Neural crest cell (in vitro differentiated cells): ENCODE data around the gene OR6J1. TPM values are rescaled to one million over a fixed set of nuclear protein-coding genes. Genes with fewer than 3 reads are reported as not detected.

Experiments used
- DNase-seq: peaks from one replicate; pipeline ENCODE4 v3.0.0; 2021; ENCODE audit warnings: low read depth, mixed read lengths, low spot score
- H3K27ac Mint-ChIP-seq: one replicate; pipeline ENCODE4 v1.8.0; 2021; ENCODE audit warnings: mild to moderate bottlenecking, mixed read lengths; ENCODE audit not compliant: unreplicated experiment
- H3K27me3 Mint-ChIP-seq: 2 replicates; pipeline ENCODE4 v1.8.0; 2021; ENCODE audit warnings: low read depth, mild to moderate bottlenecking, mixed read lengths
- H3K36me3 Mint-ChIP-seq: 2 replicates; pipeline ENCODE4 v1.8.0; 2021; ENCODE audit warnings: low read depth, mild to moderate bottlenecking, mixed read lengths
- H3K4me1 Mint-ChIP-seq: 2 replicates; pipeline ENCODE4 v1.8.0; 2021; ENCODE audit warnings: mixed read lengths
- H3K4me3 Mint-ChIP-seq: one replicate; pipeline ENCODE4 v1.8.0; 2021; ENCODE audit warnings: mild to moderate bottlenecking, mixed read lengths
- H3K9me3 Mint-ChIP-seq: 2 replicates; pipeline ENCODE4 v1.8.0; 2021; ENCODE audit warnings: mixed read lengths
- CTCF ChIP-seq: fragments of 200-600 bp; sonication (generic); conservative IDR thresholded peaks from 2 replicates; pipeline ENCODE4 v1.5.0; 2021; ENCODE audit warnings: antibody characterized with exemption, mild to moderate bottlenecking
- total RNA-seq: library from RNA; stranded (reverse); gene quantifications from 2 replicates; pipeline ENCODE4 v1.2.1, GENCODE V29; 2021

OR6J1 gene
- total RNA-seq, 1 donor from 2014 or later, result not detected

GRCh38 chr14:22597771-22598098 is 46.4 kb downstream of the OR6J1 start:
- peak overlapping the region; percentile 97 for H3K4me3 Mint-ChIP-seq
- no peak for DNase-seq
- no peaks in the 10 kb centered on the region for H3K9me3 Mint-ChIP-seq
- peaks cover 48% of the 10 kb centered on the region for H3K27me3 Mint-ChIP-seq
- TF ChIP-seq CTCF, result no peak
- no peaks in the 10 kb centered on the region for H3K36me3 Mint-ChIP-seq
- H3K4me1 Mint-ChIP-seq, result peaks cover 23% of the 10 kb centered on the region
- H3K27ac Mint-ChIP-seq, result no peak overlapping the region

GRCh38 chr14:22597265-22597664 is 46.9 kb downstream of the OR6J1 start:
- Mint-ChIP-seq H3K27me3 (peaks cover 52% of the 10 kb centered on the region), H3K9me3 (no peaks in the 10 kb centered on the region), H3K4me3 (peak overlapping the region; percentile 97), H3K36me3 (no peaks in the 10 kb centered on the region), H3K4me1 (peaks cover 23% of the 10 kb centered on the region), H3K27ac (no peak overlapping the region)
- DNase-seq, result no peak
- no peak for TF ChIP-seq CTCF

GRCh38 chr14:22596354-22596879 is 47.7 kb downstream of the OR6J1 start:
- H3K9me3 Mint-ChIP-seq, result no peaks in the 10 kb centered on the region
- H3K27ac Mint-ChIP-seq, result no peak overlapping the region
- peak overlapping the region; percentile 35 for H3K4me3 Mint-ChIP-seq
- peaks cover 23% of the 10 kb centered on the region for H3K4me1 Mint-ChIP-seq
- H3K27me3 Mint-ChIP-seq, result peaks cover 58% of the 10 kb centered on the region
- H3K36me3 Mint-ChIP-seq, result no peaks in the 10 kb centered on the region
- no peak for TF ChIP-seq CTCF
- no peak for DNase-seq

GRCh38 chr14:22594156-22594716 is 49.9 kb downstream of the OR6J1 start:
- Mint-ChIP-seq H3K36me3 (no peaks in the 10 kb centered on the region), H3K27me3 (peaks cover 60% of the 10 kb centered on the region), H3K4me3 (peak overlapping the region; percentile 41), H3K27ac (no peak overlapping the region), H3K4me1 (peaks cover 27% of the 10 kb centered on the region), H3K9me3 (no peaks in the 10 kb centered on the region)
- no peak for DNase-seq
- no peak for TF ChIP-seq CTCF

GRCh38 chr14:22593601-22594000 is 50.6 kb downstream of the OR6J1 start:
- Mint-ChIP-seq H3K27me3 (peaks cover 56% of the 10 kb centered on the region), H3K27ac (no peak overlapping the region), H3K9me3 (no peaks in the 10 kb centered on the region), H3K36me3 (no peaks in the 10 kb centered on the region), H3K4me3 (no peak overlapping the region), H3K4me1 (peaks cover 26% of the 10 kb centered on the region)
- no peak for DNase-seq
- no peak for TF ChIP-seq CTCF
